Parathyroid adenoma (tissue), 2 donors: ENCODE measurements around the gene KCNE2.

Experiments
- H2AFZ ChIP-seq: fragments of 300-600 bp; sonication (generic); one replicate; pipeline ENCODE4 v1.7.0; 2017; ENCODE audit warnings: antibody characterized with exemption, mild to moderate bottlenecking
- H3K27ac ChIP-seq: fragments of 300-600 bp; sonication (generic); one replicate; pipeline ENCODE4 v1.7.0; 2017
- H3K27me3 ChIP-seq: fragments of 300-600 bp; sonication (generic); one replicate; pipeline ENCODE4 v1.7.0; 2017; ENCODE audit warnings: low read length; ENCODE audit not compliant: control insufficient read depth, insufficient read depth
- H3K36me3 ChIP-seq: fragments of 300-600 bp; sonication (generic); one replicate; pipeline ENCODE4 v1.7.0; 2017; ENCODE audit warnings: low read length; ENCODE audit not compliant: control insufficient read depth, insufficient read depth
- H3K4me1 ChIP-seq: fragments of 300-600 bp; sonication (generic); one replicate; pipeline ENCODE4 v1.7.0; 2017; ENCODE audit warnings: control low read depth
- H3K4me2 ChIP-seq: fragments of 300-600 bp; sonication (generic); one replicate; pipeline ENCODE4 v1.7.0; 2017; ENCODE audit warnings: low read length
- H3K4me3 ChIP-seq: fragments of 300-600 bp; sonication (generic); one replicate; pipeline ENCODE4 v1.7.0; 2017; ENCODE audit warnings: low read depth, low read length
- H3K79me2 ChIP-seq: fragments of 300-600 bp; sonication (generic); one replicate; pipeline ENCODE4 v1.7.0; 2017; ENCODE audit warnings: control low read depth
- H3K9ac ChIP-seq: fragments of 300-600 bp; sonication (generic); one replicate; pipeline ENCODE4 v1.7.0; 2017; ENCODE audit warnings: mild to moderate bottlenecking
- H3K9me3 ChIP-seq: fragments of 300-600 bp; sonication (generic); one replicate; pipeline ENCODE4 v1.7.0; 2017; ENCODE audit warnings: low read length; ENCODE audit not compliant: control insufficient read depth
- CTCF ChIP-seq: fragments of 300-600 bp; sonication (generic); IDR thresholded peaks from one replicate; pipeline ENCODE4 v1.7.0; 2017; ENCODE audit warnings: antibody characterized with exemption, mild to moderate bottlenecking
- donor health status: primary hyperparathyroidism.

The KCNE2 gene

GRCh38 chr21:34343347-34343746, 20.5 kb upstream of the KCNE2 start:
- no peak overlapping the region for H2AFZ ChIP-seq
- H3K9me3 ChIP-seq, result no peaks in the 10 kb centered on the region
- H3K36me3 ChIP-seq, result no peaks in the 10 kb centered on the region
- no peaks in the 10 kb centered on the region for H3K79me2 ChIP-seq
- no peaks in the 10 kb centered on the region for H3K4me1 ChIP-seq
- no peak for TF ChIP-seq CTCF
- no peak overlapping the region for H3K9ac ChIP-seq
- no peak overlapping the region for H3K27ac ChIP-seq
- H3K4me3 ChIP-seq, result no peak overlapping the region
- H3K27me3 ChIP-seq, result no peaks in the 10 kb centered on the region
- H3K4me2 ChIP-seq, result no peak overlapping the region

DNA sequence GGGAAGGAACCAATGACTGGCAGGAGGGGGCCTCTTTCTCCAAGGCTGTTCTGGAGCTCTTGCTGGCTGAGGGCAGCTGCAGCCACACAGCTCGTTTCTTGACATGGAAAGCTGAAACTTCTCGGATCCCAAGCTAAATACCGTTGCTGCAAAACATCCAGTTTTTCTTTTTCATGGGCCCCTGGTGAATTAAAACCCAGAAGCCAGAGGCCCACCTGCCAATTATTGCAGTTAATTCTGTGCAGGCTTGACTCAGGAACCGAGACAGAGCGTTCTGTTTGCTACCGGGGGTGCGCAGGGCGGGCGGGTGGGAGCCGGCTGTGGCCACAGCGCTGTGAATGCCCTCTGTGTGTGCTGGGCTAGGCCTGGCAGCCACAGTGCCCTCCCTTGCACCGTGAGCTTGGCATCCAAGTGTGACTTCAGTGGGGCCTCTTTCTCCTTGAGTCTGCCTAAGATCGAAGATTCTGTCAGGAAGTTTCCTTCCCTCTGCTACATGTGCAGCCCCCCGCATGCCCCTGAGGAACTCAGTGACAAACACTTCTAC, 19.9 kb upstream of the KCNE2 start:
- H3K27me3 ChIP-seq, result no peaks in the 10 kb centered on the region
- H3K4me1 ChIP-seq, result no peaks in the 10 kb centered on the region
- no peak for TF ChIP-seq CTCF
- no peaks in the 10 kb centered on the region for H3K9me3 ChIP-seq
- no peaks in the 10 kb centered on the region for H3K36me3 ChIP-seq
- H3K4me3 ChIP-seq, result no peak overlapping the region
- H3K4me2 ChIP-seq, result no peak overlapping the region
- no peak overlapping the region for H2AFZ ChIP-seq
- no peaks in the 10 kb centered on the region for H3K79me2 ChIP-seq
- H3K27ac ChIP-seq, result no peak overlapping the region
- no peak overlapping the region for H3K9ac ChIP-seq

- H2AFZ ChIP-seq, result no peak overlapping the region
- no peaks in the 10 kb centered on the region for H3K4me1 ChIP-seq
- H3K36me3 ChIP-seq, result no peaks in the 10 kb centered on the region
- H3K9me3 ChIP-seq, result no peaks in the 10 kb centered on the region
- H3K4me3 ChIP-seq, result no peak overlapping the region
- no peak for TF ChIP-seq CTCF
- no peaks in the 10 kb centered on the region for H3K79me2 ChIP-seq
- no peak overlapping the region for H3K4me2 ChIP-seq
- H3K27me3 ChIP-seq, result no peaks in the 10 kb centered on the region
- no peak overlapping the region for H3K27ac ChIP-seq
- H3K9ac ChIP-seq, result no peak overlapping the region
Measured at GRCh38 chr21:34344584-34344983, 19.2 kb upstream of the KCNE2 start.

- Histone ChIP-seq H3K79me2 (no peaks in the 10 kb centered on the region), H3K27me3 (no peaks in the 10 kb centered on the region), H2AFZ (no peak overlapping the region), H3K27ac (no peak overlapping the region), H3K9me3 (no peaks in the 10 kb centered on the region), H3K4me1 (no peaks in the 10 kb centered on the region), H3K36me3 (no peaks in the 10 kb centered on the region), H3K4me2 (no peak overlapping the region), H3K4me3 (no peak overlapping the region), H3K9ac (no peak overlapping the region)
- no peak for TF ChIP-seq CTCF
Measured at GRCh38 chr21:34345091-34345871, 18.5 kb upstream of the KCNE2 start.

GRCh38 chr21:34345892-34346291, 17.9 kb upstream of the KCNE2 start:
- Histone ChIP-seq H3K9me3 (no peaks in the 10 kb centered on the region), H3K4me3 (no peak overlapping the region), H3K4me1 (no peaks in the 10 kb centered on the region), H2AFZ (no peak overlapping the region), H3K36me3 (no peaks in the 10 kb centered on the region), H3K27ac (no peak overlapping the region), H3K4me2 (no peak overlapping the region), H3K79me2 (no peaks in the 10 kb centered on the region), H3K27me3 (no peaks in the 10 kb centered on the region), H3K9ac (no peak overlapping the region)
- no peak for TF ChIP-seq CTCF
